Myocyte (in vitro differentiated cells): Measurements from ENCODE around the gene SEMA6C. TPM values are rescaled to one million over a fixed set of nuclear protein-coding genes. Genes with fewer than 3 reads are reported as not detected.
A peak's percentile ranks its signal among the peaks of the same experiment; 100 is the strongest.

Source experiments
- DNase-seq: peaks from one replicate; pipeline ENCODE4 v3.0.0-alpha.2; 2012; ENCODE audit warnings: low read depth
- total RNA-seq: library from RNA; depleted of rRNA; stranded (reverse); fragments of >200 nt; gene quantifications from 2 replicates; pipeline ENCODE4 v1.2.3, GENCODE V29; 2014

The SEMA6C gene
- total RNA-seq, 1 donor from 2014 or later = 132 TPM

GRCh38 chr1:151132335-151133017, 14.0 kb downstream of the SEMA6C start:
- no peak for DNase-seq

- DNase-seq = no peak
These were observed 14.6 kb downstream of the SEMA6C start for GRCh38 chr1:151131701-151132334.

GRCh38 chr1:151130987-151131586, 15.3 kb downstream of the SEMA6C start:
- no peak for DNase-seq

- no peak for DNase-seq
These were observed 17.6 kb downstream of the SEMA6C start for GRCh38 chr1:151128800-151129199.

GRCh38 chr1:151124763-151125403, 21.5 kb downstream of the SEMA6C start:
- DNase-seq = no peak

GRCh38 chr1:151113877-151114276, 32.6 kb downstream of the SEMA6C start:
- no peak for DNase-seq

GRCh38 chr1:151108331-151108730, 38.1 kb downstream of the SEMA6C start:
- DNase-seq = no peak

GRCh38 chr1:151106894-151107293, 39.5 kb downstream of the SEMA6C start:
- no peak for DNase-seq

GRCh38 chr1:151104630-151105029, 41.8 kb downstream of the SEMA6C start:
- DNase-seq = no peak

- DNase-seq = no peak
These were observed 48.3 kb downstream of the SEMA6C start for GRCh38 chr1:151098126-151098525.

- DNase-seq = peak; percentile 51
These were observed 49.0 kb downstream of the SEMA6C start for GRCh38 chr1:151097426-151097825.

GRCh38 chr1:151085953-151086559, 60.4 kb downstream of the SEMA6C start:
- DNase-seq = no peak

Other genes starting within 250 kb of the SEMA6C start
- gene SETDB1, start 220.3 kb downstream of the SEMA6C start, total RNA-seq = 42.9 and 48.3 TPM in 2 replicates
- 55.2 and 58.3 TPM in 2 replicates for gene CERS2, start 171.8 kb downstream of the SEMA6C start, total RNA-seq
- not detected in 2 replicates for gene ANXA9, start 164.3 kb downstream of the SEMA6C start, total RNA-seq
- gene MINDY1, start 139.7 kb downstream of the SEMA6C start, total RNA-seq = 23.6 and 39.6 TPM in 2 replicates
- 25.9 and 47.5 TPM in 2 replicates for gene PRUNE1, start 138.2 kb downstream of the SEMA6C start, total RNA-seq
- 1.4 and 1.8 TPM in 2 replicates for gene BNIPL, start 110.0 kb downstream of the SEMA6C start, total RNA-seq
- 4.8 and 5.4 TPM in 2 replicates for gene C1orf56, start 98.9 kb downstream of the SEMA6C start, total RNA-seq
- 65.9 and 92.2 TPM in 2 replicates for gene CDC42SE1, start 87.0 kb downstream of the SEMA6C start, total RNA-seq
- gene MLLT11, start 86.2 kb downstream of the SEMA6C start, total RNA-seq = 76.6 and 79.8 TPM in 2 replicates
- 4.3 and 6.7 TPM in 2 replicates for gene GABPB2, start 75.9 kb downstream of the SEMA6C start, total RNA-seq
- gene TNFAIP8L2, start 10.0 kb upstream of the SEMA6C start, total RNA-seq = not detected in 2 replicates
- 18.7 and 23.9 TPM in 2 replicates for gene LYSMD1, start 19.3 kb upstream of the SEMA6C start, total RNA-seq
- gene SCNM1, start 19.5 kb upstream of the SEMA6C start, total RNA-seq = 26.0 and 26.1 TPM in 2 replicates
- 0.35 and 0.47 TPM in 2 replicates for gene TMOD4, start 29.4 kb upstream of the SEMA6C start, total RNA-seq
- 80.3 and 81.8 TPM in 2 replicates for gene VPS72, start 43.6 kb upstream of the SEMA6C start, total RNA-seq
- 34.2 and 40.4 TPM in 2 replicates for gene PIP5K1A, start 51.9 kb upstream of the SEMA6C start, total RNA-seq
- gene PSMD4, start 108.1 kb upstream of the SEMA6C start, total RNA-seq = 144 and 179 TPM in 2 replicates
- gene ZNF687, start 135.7 kb upstream of the SEMA6C start, total RNA-seq = 17.3 and 21.5 TPM in 2 replicates
- gene PI4KB, start 180.8 kb upstream of the SEMA6C start, total RNA-seq = 52.4 and 59.5 TPM in 2 replicates
- 30.6 and 46.4 TPM in 2 replicates for gene RFX5, start 200.6 kb upstream of the SEMA6C start, total RNA-seq
- gene SELENBP1, start 226.1 kb upstream of the SEMA6C start, total RNA-seq = 9.5 and 15.7 TPM in 2 replicates